Thyroid gland (tissue), 4 donors: ENCODE results near the gene GHDC.

Experiments used
- CTCF ChIP-seq, 6 experiments: fragments of 200-600 bp in 3 of 6; fragments of 450-650 bp in 3 of 6; sonication (generic) in 3 of 6; IDR thresholded peaks; one replicate each; pipeline ENCODE4 v1.5.1; 2016 to 2019; ENCODE audit warnings: antibody characterized with exemption in 6 of 6, mild to moderate bottlenecking in 2 of 6, inconsistent platforms in 1 of 6, moderate library complexity in 1 of 6
- POLR2A ChIP-seq, 2 donors: fragments of 450-650 bp; IDR thresholded peaks; one replicate each; pipeline ENCODE4 v1.6.1; 2017; ENCODE audit warnings: antibody characterized with exemption in 2 of 2, mild to moderate bottlenecking in 2 of 2, moderate library complexity in 1 of 2

- TF ChIP-seq CTCF (IDR thresholded peaks at IDR 0.05) = no peak
- no peak for TF ChIP-seq POLR2A (IDR thresholded peaks at IDR 0.05)
Observed at GRCh38 chr17:42167807-42168206, 26.5 kb downstream of the GHDC start.
